ENCODE data around the gene ESCO1.

GRCh38 chr18:21534327-21534726 is 66.2 kb downstream of the ESCO1 start:
- TF ChIP-seq CTCF (IDR thresholded peaks at IDR 0.05) = no peak
- no peak for TF ChIP-seq EP300 (IDR thresholded peaks at IDR 0.05)
- TF ChIP-seq POLR2A (IDR thresholded peaks at IDR 0.05) = no peak
- TF ChIP-seq POLR2AphosphoS5 (IDR thresholded peaks at IDR 0.05) = no peak
